Kidney epithelial cell (primary cell): Measurements from ENCODE around the gene TMEM97. TPM values are rescaled to one million over a fixed set of nuclear protein-coding genes. Genes with fewer than 3 reads are reported as not detected.

ENCODE experiments used
- DNase-seq: peaks from one replicate; pipeline ENCODE4 v3.0.0-alpha.2; 2010; ENCODE audit warnings: low read depth
- H3K27me3 ChIP-seq: 2 replicates; pipeline ENCODE4 v1.6.0; 2011; ENCODE audit warnings: low read length; ENCODE audit not compliant: control insufficient read depth, insufficient read depth
- H3K36me3 ChIP-seq: 2 replicates; pipeline ENCODE4 v1.5.1; 2011; ENCODE audit warnings: low read length; ENCODE audit not compliant: control insufficient read depth, insufficient read depth
- H3K4me3 ChIP-seq: 2 replicates; pipeline ENCODE4 v1.5.1; 2011; ENCODE audit warnings: low read depth, mild to moderate bottlenecking, control low read depth, low read length
- CTCF ChIP-seq: IDR thresholded peaks from 2 replicates; pipeline ENCODE4 v1.5.1; 2011; ENCODE audit warnings: mild to moderate bottlenecking, moderate library complexity, low read length, control low read depth, inconsistent platforms; ENCODE audit not compliant: insufficient read depth, poor library complexity, severe bottlenecking
- total RNA-seq: library from RNA; depleted of rRNA; stranded (reverse); fragments of >200 nt; gene quantifications from 2 replicates; pipeline ENCODE4 v1.2.3, GENCODE V29; 2015

Gene TMEM97
- total RNA-seq, 1 donor from 2014 or later, result 25.1 TPM

DNA sequence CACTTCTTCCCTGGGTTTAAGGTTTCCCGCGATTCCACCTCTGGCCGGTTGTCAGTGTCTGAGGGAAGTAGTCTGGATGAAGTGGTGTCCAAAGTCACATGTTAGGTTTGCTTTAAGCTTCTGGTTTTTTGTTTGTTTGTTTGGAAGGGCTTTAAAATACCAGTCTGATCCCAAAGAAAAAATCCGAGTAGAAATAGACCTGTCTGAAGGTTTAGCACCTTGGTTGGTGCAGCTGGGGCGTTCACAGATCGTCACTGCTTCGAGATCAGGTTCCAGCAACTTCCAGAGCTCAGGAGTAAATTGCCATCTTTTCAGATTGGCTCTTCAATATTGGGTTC, 567 bp downstream of the TMEM97 start:
- no peak for TF ChIP-seq CTCF
- no peaks in the 10 kb centered on the region for H3K36me3 ChIP-seq

DNA sequence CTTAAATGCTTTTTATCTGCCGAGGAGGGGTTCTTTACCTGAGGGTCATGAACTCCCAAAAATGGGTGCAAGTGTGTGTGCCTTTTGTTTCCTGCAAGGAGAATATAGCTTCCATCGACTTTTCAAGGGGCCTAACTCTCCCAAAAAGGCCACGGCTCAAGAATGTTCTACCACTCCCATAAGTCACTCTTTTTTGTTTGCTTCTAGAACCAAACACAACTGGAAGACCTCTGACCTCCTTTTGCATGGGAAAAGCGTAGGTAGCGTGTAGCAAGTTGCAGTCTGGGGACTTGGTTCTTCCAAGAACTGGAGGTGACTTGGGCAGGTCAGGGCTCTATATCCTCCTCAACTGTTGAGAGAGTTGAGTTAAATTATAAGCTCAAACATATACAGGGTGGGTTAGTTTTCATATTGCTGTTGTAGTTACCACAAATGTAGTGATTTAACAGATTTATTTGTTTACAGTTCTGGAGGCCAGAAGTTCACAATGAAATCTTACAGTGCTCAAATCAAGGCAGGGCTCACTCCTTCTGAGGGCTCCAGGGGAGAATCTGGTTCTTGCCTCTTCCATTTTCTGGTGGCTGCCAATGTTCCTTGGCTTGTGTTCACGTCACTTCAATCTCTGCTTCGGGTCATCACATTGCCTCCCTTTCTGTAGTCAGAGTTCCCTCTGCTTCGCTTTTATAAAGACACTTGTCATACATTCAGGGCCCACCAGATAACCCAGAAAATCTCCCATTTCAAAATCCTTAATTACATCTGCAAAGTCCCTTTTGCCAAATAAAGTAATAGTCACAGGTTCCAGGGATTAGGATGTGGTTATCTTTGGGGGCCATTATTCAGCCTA, 1.4 kb downstream of the TMEM97 start:
- H3K27me3 ChIP-seq, result no peaks in the 10 kb centered on the region
- H3K4me3 ChIP-seq, result peak overlapping the region; percentile 58
- no peak for DNase-seq
- no peak for TF ChIP-seq CTCF
- H3K36me3 ChIP-seq, result no peaks in the 10 kb centered on the region

More for the DNA sequence above, 567 bp downstream of the TMEM97 start:
- no peak for DNase-seq
- Histone ChIP-seq H3K27me3 (no peaks in the 10 kb centered on the region), H3K4me3 (peak overlapping the region; percentile 58)

DNA sequence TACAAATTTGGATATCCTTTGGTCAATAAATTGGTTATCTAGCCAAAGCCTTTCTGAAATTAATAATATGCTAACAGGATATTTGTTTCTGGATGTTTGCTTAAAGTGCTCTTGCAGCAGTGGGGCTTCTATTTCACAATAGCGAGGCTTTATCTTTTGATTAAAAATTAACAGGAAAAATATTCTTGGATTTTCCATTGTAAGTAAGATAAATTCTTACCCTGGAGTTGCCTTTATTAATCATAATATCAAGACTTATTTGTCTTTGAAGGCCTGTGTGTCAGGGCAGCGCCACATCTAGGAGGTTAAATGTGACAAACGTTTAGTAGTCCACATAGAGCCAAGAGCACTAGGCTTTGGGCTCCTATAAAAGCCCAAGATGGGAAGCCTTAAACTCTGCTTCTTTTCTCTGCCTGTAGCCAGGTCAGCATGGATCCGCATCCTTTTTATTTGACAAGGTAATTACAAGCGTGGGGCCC, 5.3 kb downstream of the TMEM97 start:
- no peak for TF ChIP-seq CTCF
- DNase-seq, result no peak
- Histone ChIP-seq H3K4me3 (no peak overlapping the region), H3K27me3 (no peaks in the 10 kb centered on the region), H3K36me3 (peaks cover under 1% of the 10 kb centered on the region)

DNA sequence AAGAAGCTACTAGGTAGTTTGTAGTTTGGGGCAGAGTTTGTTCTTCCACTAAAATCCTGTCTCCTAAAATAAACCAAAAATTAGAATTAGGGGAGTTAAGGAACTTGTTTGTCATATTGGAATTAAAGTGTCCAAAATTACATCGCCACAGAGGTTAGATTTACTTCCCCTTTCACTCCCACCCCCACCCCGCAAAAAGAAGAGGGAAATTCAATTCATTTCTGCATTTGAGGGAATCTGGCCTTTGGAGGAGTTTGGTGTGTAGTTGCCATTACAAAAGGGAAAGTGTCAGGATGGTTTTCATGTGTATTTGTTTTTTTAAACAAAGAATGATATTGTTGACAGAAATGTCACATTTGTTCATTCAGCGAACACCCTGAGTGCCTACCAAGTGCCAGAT, 5.8 kb downstream of the TMEM97 start:
- no peak for DNase-seq
- no peak overlapping the region for H3K4me3 ChIP-seq
- H3K36me3 ChIP-seq, result peaks cover 1% of the 10 kb centered on the region
- H3K27me3 ChIP-seq, result no peaks in the 10 kb centered on the region
- no peak for TF ChIP-seq CTCF

DNA sequence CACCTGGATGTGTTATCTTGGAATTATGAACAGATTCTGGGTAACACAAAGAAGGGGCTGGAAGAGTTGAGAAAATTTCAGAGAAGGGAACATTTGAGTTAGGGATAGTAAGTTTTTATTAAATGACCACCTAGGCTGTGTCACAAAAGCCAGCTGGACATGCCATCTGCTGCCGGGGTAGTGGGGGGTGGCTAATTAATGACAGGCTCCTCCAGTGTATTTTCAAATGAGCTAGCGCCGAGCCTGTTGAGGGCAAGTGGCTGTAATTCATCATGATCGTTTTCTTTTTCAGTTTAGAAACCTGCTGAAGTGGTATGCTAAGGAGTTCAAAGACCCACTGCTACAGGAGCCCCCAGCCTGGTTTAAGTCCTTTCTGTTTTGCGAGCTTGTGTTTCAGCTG, 6.2 kb downstream of the TMEM97 start:
- Histone ChIP-seq H3K27me3 (no peaks in the 10 kb centered on the region), H3K36me3 (peaks cover 1% of the 10 kb centered on the region), H3K4me3 (no peak overlapping the region)
- TF ChIP-seq CTCF, result no peak
- DNase-seq, result no peak

- no peaks in the 10 kb centered on the region for H3K27me3 ChIP-seq
- no peak for TF ChIP-seq CTCF
- peaks cover 2% of the 10 kb centered on the region for H3K36me3 ChIP-seq
- DNase-seq, result no peak
- H3K4me3 ChIP-seq, result no peak overlapping the region
Measured at GRCh38 chr17:28326114-28326513, 7.1 kb downstream of the TMEM97 start.
